Loucy (cell line): ENCODE measurements around the gene CSNK1G2.

Source experiments
- CTCF ChIP-seq: fragments of 200-600 bp; sonication (generic); conservative IDR thresholded peaks from 2 replicates; pipeline ENCODE4 v1.5.1; 2014; ENCODE audit warnings: mild to moderate bottlenecking, antibody characterized with exemption, low read length
- EZH2phosphoT487 ChIP-seq: fragments of 200-600 bp; IDR thresholded peaks from 2 replicates; pipeline ENCODE4 v1.6.1; 2018; ENCODE audit warnings: antibody characterized with exemption, mild to moderate bottlenecking, moderate library complexity, borderline replicate concordance

GRCh38 chr19:1907563-1908363, 33.2 kb upstream of the CSNK1G2 start:
- TF ChIP-seq CTCF: no peak
- TF ChIP-seq EZH2phosphoT487: no peak
